HEK293 (cell line): ENCODE data around the gene EHMT1.

Experiments
- GLIS1 ChIP-seq: fragments of 450-650 bp; formaldehyde crosslinking; IDR thresholded peaks from 2 replicates; pipeline ENCODE4 v1.5.1; 2016; ENCODE audit warnings: missing biosample characterization, missing genetic modification characterization
- MZF1 ChIP-seq: fragments of 450-650 bp; formaldehyde crosslinking; IDR thresholded peaks from 2 replicates; pipeline ENCODE4 v1.5.1; 2017; ENCODE audit warnings: missing biosample characterization, missing genetic modification characterization, borderline replicate concordance
- SALL2 ChIP-seq: fragments of 450-650 bp; formaldehyde crosslinking; IDR thresholded peaks from 2 replicates; pipeline ENCODE4 v1.5.0; 2017; ENCODE audit warnings: missing biosample characterization, mild to moderate bottlenecking, missing genetic modification characterization, borderline replicate concordance
- TCF7L2 ChIP-seq: IDR thresholded peaks from 2 replicates; pipeline ENCODE4 v1.6.1; 2011; ENCODE audit warnings: low read depth, mild to moderate bottlenecking, inconsistent platforms, low read length, moderate library complexity, borderline replicate concordance
- ZBTB26 ChIP-seq: fragments of 450-650 bp; formaldehyde crosslinking; optimal IDR thresholded peaks from 2 replicates; pipeline ENCODE3; 2016; ENCODE audit warnings: missing biosample characterization, mild to moderate bottlenecking, missing genetic modification characterization
- ZBTB8A ChIP-seq: fragments of 450-650 bp; formaldehyde crosslinking; IDR thresholded peaks from 2 replicates; pipeline ENCODE4 v1.5.1; 2016; ENCODE audit warnings: missing biosample characterization, missing genetic modification characterization
- ZEB2 ChIP-seq: fragments of 450-650 bp; formaldehyde crosslinking; IDR thresholded peaks from 2 replicates; pipeline ENCODE4 v1.5.1; 2016; ENCODE audit warnings: missing biosample characterization, missing genetic modification characterization
- ZFP37 ChIP-seq: fragments of 450-650 bp; formaldehyde crosslinking; IDR thresholded peaks from 2 replicates; pipeline ENCODE4 v1.5.1; 2016; ENCODE audit warnings: missing biosample characterization, missing genetic modification characterization
- ZNF121 ChIP-seq: fragments of 450-650 bp; formaldehyde crosslinking; IDR thresholded peaks from 2 replicates; pipeline ENCODE4 v1.5.1; 2016; ENCODE audit warnings: missing biosample characterization, missing genetic modification characterization
- ZNF175 ChIP-seq: fragments of 450-650 bp; formaldehyde crosslinking; IDR thresholded peaks from 2 replicates; pipeline ENCODE4 v1.5.1; 2016; ENCODE audit warnings: missing biosample characterization, missing genetic modification characterization
- ZNF266 ChIP-seq: fragments of 450-650 bp; formaldehyde crosslinking; IDR thresholded peaks from 2 replicates; pipeline ENCODE4 v1.5.1; 2016; ENCODE audit warnings: missing biosample characterization, missing genetic modification characterization, low read depth
- ZNF311 ChIP-seq: fragments of 450-650 bp; formaldehyde crosslinking; IDR thresholded peaks from 2 replicates; pipeline ENCODE4 v1.5.1; 2017; ENCODE audit warnings: missing biosample characterization, missing genetic modification characterization, borderline replicate concordance
- ZNF488 ChIP-seq: fragments of 450-650 bp; formaldehyde crosslinking; IDR thresholded peaks from 2 replicates; pipeline ENCODE4 v1.5.1; 2016; ENCODE audit warnings: missing biosample characterization, missing genetic modification characterization
- ZNF514 ChIP-seq: fragments of 450-650 bp; formaldehyde crosslinking; IDR thresholded peaks from 2 replicates; pipeline ENCODE4 v1.5.1; 2016; ENCODE audit warnings: missing biosample characterization, missing genetic modification characterization
- ZNF529 ChIP-seq: fragments of 450-650 bp; formaldehyde crosslinking; IDR thresholded peaks from 2 replicates; pipeline ENCODE4 v1.5.1; 2017; ENCODE audit warnings: missing genetic modification characterization, missing biosample characterization; ENCODE audit not compliant: insufficient replicate concordance
- ZNF544 ChIP-seq: fragments of 450-650 bp; formaldehyde crosslinking; IDR thresholded peaks from 2 replicates; pipeline ENCODE4 v1.5.0; 2017; ENCODE audit warnings: missing biosample characterization, missing genetic modification characterization
- ZNF561 ChIP-seq: fragments of 450-650 bp; IDR thresholded peaks from 2 replicates; pipeline ENCODE4 v1.5.1; 2018; ENCODE audit warnings: missing biosample characterization, missing genetic modification characterization, borderline replicate concordance
- ZNF580 ChIP-seq: fragments of 450-650 bp; formaldehyde crosslinking; IDR thresholded peaks from 2 replicates; pipeline ENCODE4 v1.5.1; 2016; ENCODE audit warnings: missing biosample characterization, missing genetic modification characterization
- ZNF626 ChIP-seq: fragments of 450-650 bp; sonication (Bioruptor Pico); formaldehyde crosslinking; IDR thresholded peaks from 2 replicates; pipeline ENCODE4 v1.5.1; 2018; ENCODE audit warnings: missing biosample characterization, missing genetic modification characterization, inconsistent platforms
- ZNF707 ChIP-seq: fragments of 450-650 bp; formaldehyde crosslinking; IDR thresholded peaks from 2 replicates; pipeline ENCODE4 v1.5.1; 2016; ENCODE audit warnings: missing biosample characterization, missing genetic modification characterization
- ZNF785 ChIP-seq: fragments of 450-650 bp; formaldehyde crosslinking; IDR thresholded peaks from 2 replicates; pipeline ENCODE4 v1.5.1; 2016; ENCODE audit warnings: missing biosample characterization, missing genetic modification characterization
- ZNF843 ChIP-seq: fragments of 450-650 bp; formaldehyde crosslinking; IDR thresholded peaks from 2 replicates; pipeline ENCODE4 v1.5.1; 2016; ENCODE audit warnings: missing biosample characterization, missing genetic modification characterization
- TF ChIP-seq, protein P1 (sequence below): fragments of 450-650 bp; formaldehyde crosslinking; IDR thresholded peaks from 2 replicates; pipeline ENCODE4 v1.5.1; 2016; ENCODE audit warnings: missing biosample characterization, missing genetic modification characterization
- TF ChIP-seq, protein P2 (sequence below): fragments of 450-650 bp; formaldehyde crosslinking; IDR thresholded peaks from 2 replicates; pipeline ENCODE4 v1.5.1; 2017; ENCODE audit warnings: missing biosample characterization, missing genetic modification characterization
- TF ChIP-seq, protein P3 (sequence below): fragments of 450-650 bp; formaldehyde crosslinking; IDR thresholded peaks from 2 replicates; pipeline ENCODE4 v1.5.1; 2016; ENCODE audit warnings: missing biosample characterization, missing genetic modification characterization
- TF ChIP-seq, protein P4 (sequence below): fragments of 450-650 bp; formaldehyde crosslinking; IDR thresholded peaks from 2 replicates; pipeline ENCODE4 v1.5.1; 2016; ENCODE audit warnings: missing biosample characterization, missing genetic modification characterization
- TF ChIP-seq, protein P5 (sequence below): fragments of 450-650 bp; formaldehyde crosslinking; IDR thresholded peaks from 2 replicates; pipeline ENCODE4 v1.5.0; 2017; ENCODE audit warnings: missing biosample characterization, missing genetic modification characterization, borderline replicate concordance

The EHMT1 gene

GRCh38 chr9:137589441-137590122 is 29.2 kb upstream of the EHMT1 start (continued):
- TF ChIP-seq, protein P1, sequence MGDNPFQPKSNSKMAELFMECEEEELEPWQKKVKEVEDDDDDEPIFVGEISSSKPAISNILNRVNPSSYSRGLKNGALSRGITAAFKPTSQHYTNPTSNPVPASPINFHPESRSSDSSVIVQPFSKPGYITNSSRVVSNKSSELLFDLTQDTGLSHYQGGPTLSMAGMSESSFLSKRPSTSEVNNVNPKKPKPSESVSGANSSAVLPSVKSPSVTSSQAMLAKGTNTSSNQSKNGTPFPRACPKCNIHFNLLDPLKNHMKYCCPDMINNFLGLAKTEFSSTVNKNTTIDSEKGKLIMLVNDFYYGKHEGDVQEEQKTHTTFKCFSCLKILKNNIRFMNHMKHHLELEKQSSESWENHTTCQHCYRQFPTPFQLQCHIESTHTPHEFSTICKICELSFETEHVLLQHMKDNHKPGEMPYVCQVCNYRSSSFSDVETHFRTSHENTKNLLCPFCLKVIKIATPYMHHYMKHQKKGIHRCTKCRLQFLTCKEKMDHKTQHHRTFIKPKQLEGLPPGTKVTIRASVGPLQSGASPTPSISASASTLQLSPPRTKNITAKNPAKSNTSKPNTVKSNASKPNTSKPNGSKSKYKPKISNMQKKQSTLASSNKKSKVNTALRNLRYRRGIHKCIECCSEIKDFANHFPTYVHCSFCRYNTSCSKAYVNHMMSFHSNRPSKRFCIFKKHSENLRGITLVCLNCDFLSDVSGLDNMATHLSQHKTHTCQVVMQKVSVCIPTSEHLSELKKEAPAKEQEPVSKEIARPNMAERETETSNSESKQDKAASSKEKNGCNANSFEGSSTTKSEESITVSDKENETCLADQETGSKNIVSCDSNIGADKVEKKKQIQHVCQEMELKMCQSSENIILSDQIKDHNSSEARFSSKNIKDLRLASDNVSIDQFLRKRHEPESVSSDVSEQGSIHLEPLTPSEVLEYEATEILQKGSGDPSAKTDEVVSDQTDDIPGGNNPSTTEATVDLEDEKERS (tag by site-specific recombination) = no peak
- TF ChIP-seq ZNF544 (tag by site-specific recombination) (no peak), ZNF626 (tag by site-specific recombination) (no peak), ZNF311 (tag by site-specific recombination) (no peak), ZNF785 (tag by site-specific recombination) (no peak), ZNF514 (tag by site-specific recombination) (no peak), ZNF561 (tag by site-specific recombination) (no peak), ZNF707 (tag by site-specific recombination) (no peak), ZBTB26 (tag by site-specific recombination) (peak; percentile 84), ZBTB8A (tag by site-specific recombination) (no peak), ZNF175 (tag by site-specific recombination) (no peak), ZNF488 (tag by site-specific recombination) (no peak), ZNF580 (tag by site-specific recombination) (no peak), ZEB2 (no peak), TCF7L2 (no peak), SALL2 (tag by site-specific recombination) (no peak), MZF1 (no peak), ZNF266 (tag by site-specific recombination) (no peak), ZNF843 (tag by site-specific recombination) (no peak), ZNF121 (tag by site-specific recombination) (no peak), ZFP37 (no peak), ZNF529 (tag by site-specific recombination) (no peak), GLIS1 (tag by site-specific recombination) (no peak)
- TF ChIP-seq, protein P2, sequence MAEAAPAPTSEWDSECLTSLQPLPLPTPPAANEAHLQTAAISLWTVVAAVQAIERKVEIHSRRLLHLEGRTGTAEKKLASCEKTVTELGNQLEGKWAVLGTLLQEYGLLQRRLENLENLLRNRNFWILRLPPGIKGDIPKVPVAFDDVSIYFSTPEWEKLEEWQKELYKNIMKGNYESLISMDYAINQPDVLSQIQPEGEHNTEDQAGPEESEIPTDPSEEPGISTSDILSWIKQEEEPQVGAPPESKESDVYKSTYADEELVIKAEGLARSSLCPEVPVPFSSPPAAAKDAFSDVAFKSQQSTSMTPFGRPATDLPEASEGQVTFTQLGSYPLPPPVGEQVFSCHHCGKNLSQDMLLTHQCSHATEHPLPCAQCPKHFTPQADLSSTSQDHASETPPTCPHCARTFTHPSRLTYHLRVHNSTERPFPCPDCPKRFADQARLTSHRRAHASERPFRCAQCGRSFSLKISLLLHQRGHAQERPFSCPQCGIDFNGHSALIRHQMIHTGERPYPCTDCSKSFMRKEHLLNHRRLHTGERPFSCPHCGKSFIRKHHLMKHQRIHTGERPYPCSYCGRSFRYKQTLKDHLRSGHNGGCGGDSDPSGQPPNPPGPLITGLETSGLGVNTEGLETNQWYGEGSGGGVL (tag by site-specific recombination) = no peak
- TF ChIP-seq, protein P3, sequence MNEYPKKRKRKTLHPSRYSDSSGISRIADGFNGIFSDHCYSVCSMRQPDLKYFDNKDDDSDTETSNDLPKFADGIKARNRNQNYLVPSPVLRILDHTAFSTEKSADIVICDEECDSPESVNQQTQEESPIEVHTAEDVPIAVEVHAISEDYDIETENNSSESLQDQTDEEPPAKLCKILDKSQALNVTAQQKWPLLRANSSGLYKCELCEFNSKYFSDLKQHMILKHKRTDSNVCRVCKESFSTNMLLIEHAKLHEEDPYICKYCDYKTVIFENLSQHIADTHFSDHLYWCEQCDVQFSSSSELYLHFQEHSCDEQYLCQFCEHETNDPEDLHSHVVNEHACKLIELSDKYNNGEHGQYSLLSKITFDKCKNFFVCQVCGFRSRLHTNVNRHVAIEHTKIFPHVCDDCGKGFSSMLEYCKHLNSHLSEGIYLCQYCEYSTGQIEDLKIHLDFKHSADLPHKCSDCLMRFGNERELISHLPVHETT = no peak
- TF ChIP-seq, protein P4, sequence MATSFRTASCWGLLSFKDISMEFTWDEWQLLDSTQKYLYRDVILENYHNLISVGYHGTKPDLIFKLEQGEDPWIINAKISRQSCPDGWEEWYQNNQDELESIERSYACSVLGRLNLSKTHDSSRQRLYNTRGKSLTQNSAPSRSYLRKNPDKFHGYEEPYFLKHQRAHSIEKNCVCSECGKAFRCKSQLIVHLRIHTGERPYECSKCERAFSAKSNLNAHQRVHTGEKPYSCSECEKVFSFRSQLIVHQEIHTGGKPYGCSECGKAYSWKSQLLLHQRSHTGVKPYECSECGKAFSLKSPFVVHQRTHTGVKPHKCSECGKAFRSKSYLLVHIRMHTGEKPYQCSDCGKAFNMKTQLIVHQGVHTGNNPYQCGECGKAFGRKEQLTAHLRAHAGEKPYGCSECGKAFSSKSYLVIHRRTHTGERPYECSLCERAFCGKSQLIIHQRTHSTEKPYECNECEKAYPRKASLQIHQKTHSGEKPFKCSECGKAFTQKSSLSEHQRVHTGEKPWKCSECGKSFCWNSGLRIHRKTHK (tag by site-specific recombination) = no peak
- TF ChIP-seq, protein P5, sequence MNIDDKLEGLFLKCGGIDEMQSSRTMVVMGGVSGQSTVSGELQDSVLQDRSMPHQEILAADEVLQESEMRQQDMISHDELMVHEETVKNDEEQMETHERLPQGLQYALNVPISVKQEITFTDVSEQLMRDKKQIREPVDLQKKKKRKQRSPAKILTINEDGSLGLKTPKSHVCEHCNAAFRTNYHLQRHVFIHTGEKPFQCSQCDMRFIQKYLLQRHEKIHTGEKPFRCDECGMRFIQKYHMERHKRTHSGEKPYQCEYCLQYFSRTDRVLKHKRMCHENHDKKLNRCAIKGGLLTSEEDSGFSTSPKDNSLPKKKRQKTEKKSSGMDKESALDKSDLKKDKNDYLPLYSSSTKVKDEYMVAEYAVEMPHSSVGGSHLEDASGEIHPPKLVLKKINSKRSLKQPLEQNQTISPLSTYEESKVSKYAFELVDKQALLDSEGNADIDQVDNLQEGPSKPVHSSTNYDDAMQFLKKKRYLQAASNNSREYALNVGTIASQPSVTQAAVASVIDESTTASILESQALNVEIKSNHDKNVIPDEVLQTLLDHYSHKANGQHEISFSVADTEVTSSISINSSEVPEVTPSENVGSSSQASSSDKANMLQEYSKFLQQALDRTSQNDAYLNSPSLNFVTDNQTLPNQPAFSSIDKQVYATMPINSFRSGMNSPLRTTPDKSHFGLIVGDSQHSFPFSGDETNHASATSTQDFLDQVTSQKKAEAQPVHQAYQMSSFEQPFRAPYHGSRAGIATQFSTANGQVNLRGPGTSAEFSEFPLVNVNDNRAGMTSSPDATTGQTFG (tag by site-specific recombination) = no peak
